A673 (cell line): ENCODE results near the gene BTBD16. TPM values are rescaled to one million over a fixed set of nuclear protein-coding genes. Genes with fewer than 3 reads are reported as not detected.

Experiments
- BruUV-seq: library from RNA; stranded (reverse); fragments of 400-500 nt; replicated peaks from 2 replicates; lab custom pipeline; 2021; lab: Mats Ljungman, UMichigan
- CTCF ChIA-PET: fragments of 300-600 bp; sonication (Branson Sonifier 250); formaldehyde crosslinking; loops from one replicate; lab custom pipeline; 2022; ENCODE audit warnings: antibody characterized with exemption; lab: Charles Lee
- POLR2A ChIA-PET: fragments of 300-600 bp; sonication (Branson Sonifier 250); formaldehyde crosslinking; loops from one replicate; lab custom pipeline; 2022; ENCODE audit warnings: antibody characterized with exemption; ENCODE audit not compliant: low non-redundant PET; lab: Charles Lee
- DNase-seq: peaks from one replicate; pipeline ENCODE4 v3.0.0-alpha.2; 2015; ENCODE audit warnings: low spot score
- H3K27ac ChIP-seq: fragments of 200-600 bp; sonication (generic); 2 replicates; pipeline ENCODE4 v1.5.1; 2016; ENCODE audit warnings: mixed run types, low read depth, mild to moderate bottlenecking, mixed read lengths, antibody characterized with exemption, low read length; ENCODE audit not compliant: poor library complexity, severe bottlenecking
- H3K27me3 ChIP-seq: fragments of 200-600 bp; sonication (generic); replicated peaks from 2 replicates; pipeline ENCODE4 v1.6.1; 2017; ENCODE audit warnings: mixed run types, low read depth, mild to moderate bottlenecking, mixed read lengths, antibody characterized with exemption, low read length; ENCODE audit not compliant: insufficient read depth, poor library complexity
- H3K36me3 ChIP-seq: fragments of 200-600 bp; sonication (generic); 2 replicates; pipeline ENCODE4 v1.6.1; 2016; ENCODE audit warnings: mixed run types, mild to moderate bottlenecking, mixed read lengths, antibody characterized with exemption, low read length; ENCODE audit not compliant: insufficient read depth, poor library complexity, severe bottlenecking
- H3K4me1 ChIP-seq: fragments of 200-600 bp; sonication (generic); 2 replicates; pipeline ENCODE4 v1.6.1; 2017; ENCODE audit warnings: mixed run types, mild to moderate bottlenecking, mixed read lengths, antibody characterized with exemption, low read length; ENCODE audit not compliant: insufficient read depth, poor library complexity, severe bottlenecking
- H3K4me3 ChIP-seq: fragments of 200-600 bp; sonication (generic); 2 replicates; pipeline ENCODE4 v1.5.1; 2016; ENCODE audit warnings: low read depth, mixed run types, mild to moderate bottlenecking, mixed read lengths, low read length; ENCODE audit not compliant: poor library complexity, severe bottlenecking
- H3K9me3 ChIP-seq: fragments of 200-600 bp; sonication (generic); 2 replicates; pipeline ENCODE4 v1.6.1; 2016; ENCODE audit warnings: mixed run types, low read depth, mild to moderate bottlenecking, mixed read lengths, antibody characterized with exemption, low read length; ENCODE audit not compliant: poor library complexity, severe bottlenecking
- EZH2 ChIP-seq: fragments of 200-600 bp; sonication (generic); IDR thresholded peaks from 2 replicates; pipeline ENCODE4 v1.6.1; 2017; ENCODE audit warnings: borderline replicate concordance, low read depth, mild to moderate bottlenecking, mixed read lengths, antibody characterized with exemption, low read length; ENCODE audit not compliant: poor library complexity, severe bottlenecking
- intact Hi-C: fragments of 100-400 bp; cut with micrococcal nuclease; formaldehyde crosslinking; loops from one replicate; pipeline ENCODE4 v1.10.0; 2022; ENCODE audit not compliant: unreplicated experiment
- total RNA-seq: library from RNA; stranded (reverse); gene quantifications from 2 replicates; pipeline ENCODE4 v1.2.3, GENCODE V29; 2021
- TF ChIP-seq, protein P1 (sequence below): fragments of 300-800, 200-600 bp; sonication (generic); conservative IDR thresholded peaks from 2 replicates; pipeline ENCODE4 v1.5.1; 2017; ENCODE audit warnings: low read depth, mild to moderate bottlenecking, antibody characterized with exemption, low read length, moderate library complexity, mixed read lengths

BTBD16 gene
- total RNA-seq, 1 experiment from 2014 or later = not detected

DNA sequence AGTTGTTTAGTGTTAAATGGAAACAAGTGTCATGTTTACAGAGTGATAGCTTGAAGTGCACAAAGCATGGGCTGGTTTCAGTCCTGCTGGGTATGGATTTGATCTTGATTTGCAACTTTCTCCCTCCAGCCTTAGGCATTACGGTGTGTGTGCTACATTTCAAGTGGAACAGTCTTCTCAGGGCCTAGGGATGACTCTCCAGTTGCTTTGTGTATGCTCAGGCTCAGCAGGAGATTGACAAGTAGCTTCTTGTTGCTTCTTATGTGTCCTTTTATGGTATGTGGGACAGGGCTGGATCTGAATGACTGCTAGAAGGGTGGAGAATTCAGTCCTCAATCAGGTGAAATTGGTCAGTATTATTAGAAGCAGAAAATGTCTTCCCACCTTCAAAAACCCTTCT, 52.1 kb downstream of the BTBD16 start:
- CTCF ChIA-PET = no interaction called here
- POLR2A ChIA-PET = no interaction called here
- BruUV-seq = no TSS peak

DNA sequence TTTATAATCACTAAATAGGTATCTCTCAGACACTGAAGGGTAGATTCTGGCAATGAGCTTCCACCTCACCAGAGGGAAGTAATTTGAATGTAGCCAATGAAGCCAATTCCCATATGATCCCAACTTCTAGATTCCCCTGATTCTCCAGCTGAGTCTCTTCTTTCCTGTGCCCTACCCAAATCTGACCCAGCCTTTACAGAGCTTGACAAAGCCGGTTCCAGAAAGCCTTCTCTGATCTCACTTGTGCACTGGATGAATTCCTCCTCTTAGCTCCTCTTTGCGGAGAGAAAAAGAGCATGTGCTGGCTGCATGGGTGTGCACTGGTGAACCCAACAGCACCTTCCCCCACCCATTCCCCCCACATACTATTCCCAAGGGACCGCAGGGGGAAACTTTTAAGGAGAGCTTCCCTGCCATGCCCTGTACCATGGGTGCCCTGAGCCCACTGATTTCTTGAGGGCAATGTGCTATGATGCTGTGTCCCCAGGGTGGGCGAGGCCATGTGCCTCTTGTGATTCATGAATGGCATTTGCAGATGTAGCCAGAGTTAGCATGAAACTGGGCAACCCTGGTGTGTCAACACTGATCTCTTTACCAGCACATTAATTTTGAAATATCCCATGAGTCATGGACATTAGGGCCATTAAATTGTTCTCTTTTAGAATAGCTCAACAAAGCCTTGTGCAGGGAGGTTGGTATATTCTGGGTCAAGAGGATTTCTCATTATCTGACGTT, 53.0 kb downstream of the BTBD16 start:
- no peaks in the 10 kb centered on the region for H3K36me3 ChIP-seq
- no peaks in the 10 kb centered on the region for H3K9me3 ChIP-seq
- H3K27ac ChIP-seq = no peak overlapping the region
- intact Hi-C loops = no loop called here
- no peak overlapping the region for H3K4me3 ChIP-seq
- CTCF ChIA-PET = no interaction called here
- BruUV-seq = no TSS peak
- TF ChIP-seq, protein P1, sequence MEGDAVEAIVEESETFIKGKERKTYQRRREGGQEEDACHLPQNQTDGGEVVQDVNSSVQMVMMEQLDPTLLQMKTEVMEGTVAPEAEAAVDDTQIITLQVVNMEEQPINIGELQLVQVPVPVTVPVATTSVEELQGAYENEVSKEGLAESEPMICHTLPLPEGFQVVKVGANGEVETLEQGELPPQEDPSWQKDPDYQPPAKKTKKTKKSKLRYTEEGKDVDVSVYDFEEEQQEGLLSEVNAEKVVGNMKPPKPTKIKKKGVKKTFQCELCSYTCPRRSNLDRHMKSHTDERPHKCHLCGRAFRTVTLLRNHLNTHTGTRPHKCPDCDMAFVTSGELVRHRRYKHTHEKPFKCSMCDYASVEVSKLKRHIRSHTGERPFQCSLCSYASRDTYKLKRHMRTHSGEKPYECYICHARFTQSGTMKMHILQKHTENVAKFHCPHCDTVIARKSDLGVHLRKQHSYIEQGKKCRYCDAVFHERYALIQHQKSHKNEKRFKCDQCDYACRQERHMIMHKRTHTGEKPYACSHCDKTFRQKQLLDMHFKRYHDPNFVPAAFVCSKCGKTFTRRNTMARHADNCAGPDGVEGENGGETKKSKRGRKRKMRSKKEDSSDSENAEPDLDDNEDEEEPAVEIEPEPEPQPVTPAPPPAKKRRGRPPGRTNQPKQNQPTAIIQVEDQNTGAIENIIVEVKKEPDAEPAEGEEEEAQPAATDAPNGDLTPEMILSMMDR = no peak
- no peak for TF ChIP-seq EZH2
- DNase-seq = no peak
- POLR2A ChIA-PET = no interaction called here
- peaks cover 9% of the 10 kb centered on the region for H3K27me3 ChIP-seq
- H3K4me1 ChIP-seq = no peaks in the 10 kb centered on the region

More for the DNA sequence above, 52.1 kb downstream of the BTBD16 start:
- Histone ChIP-seq H3K4me1 (no peaks in the 10 kb centered on the region), H3K4me3 (no peak overlapping the region), H3K27ac (no peak overlapping the region), H3K27me3 (peaks cover 6% of the 10 kb centered on the region), H3K9me3 (no peaks in the 10 kb centered on the region), H3K36me3 (no peaks in the 10 kb centered on the region)
- DNase-seq = no peak
- intact Hi-C loops = no loop called here
- TF ChIP-seq, protein P1 = no peak
- no peak for TF ChIP-seq EZH2

DNA sequence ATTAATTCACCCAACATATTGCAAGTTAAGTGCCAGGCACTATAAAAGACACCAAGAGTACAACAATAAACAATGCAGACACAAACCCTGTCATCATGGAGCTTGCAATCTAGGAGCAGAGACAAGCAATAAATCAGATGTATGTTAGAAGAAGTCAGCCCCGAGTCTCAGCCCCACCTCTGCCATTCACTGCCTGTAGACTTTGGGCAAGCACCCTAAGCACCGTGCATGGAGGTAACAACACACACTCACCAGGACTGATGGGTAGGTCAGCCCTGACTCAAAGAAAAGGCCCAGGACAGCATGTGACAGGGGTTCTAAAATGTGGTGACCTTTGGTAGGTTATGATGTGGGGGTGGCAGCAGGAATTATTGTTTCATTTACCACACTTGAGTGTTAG, 54.1 kb downstream of the BTBD16 start:
- intact Hi-C loops = no loop called here
- Histone ChIP-seq H3K4me3 (no peak overlapping the region), H3K27me3 (peaks cover 20% of the 10 kb centered on the region), H3K27ac (no peak overlapping the region), H3K9me3 (no peaks in the 10 kb centered on the region), H3K4me1 (no peaks in the 10 kb centered on the region), H3K36me3 (no peaks in the 10 kb centered on the region)
- TF ChIP-seq, protein P1 = no peak
- no peak for TF ChIP-seq EZH2
- no TSS peak for BruUV-seq
- ChIA-PET POLR2A (no interaction called here), CTCF (no interaction called here)
- no peak for DNase-seq
